GM13977 (cell line): ENCODE data around the gene CREG1.
A peak's percentile ranks its signal among the peaks of the same experiment; 100 is the strongest.

Experiments
- DNase-seq: peaks from one replicate; pipeline ENCODE4 v3.0.0; 2012; ENCODE audit warnings: low spot score
- CTCF ChIP-seq: IDR thresholded peaks from 2 replicates; pipeline ENCODE4 v1.5.1; 2012; ENCODE audit warnings: mild to moderate bottlenecking, control low read depth; ENCODE audit not compliant: insufficient read depth; ENCODE audit errors: extremely low read depth, missing control alignments
- in situ Hi-C: fragments of 300-500 bp; cut with MboI; formaldehyde crosslinking; loops from one replicate; pipeline ENCODE4 v1.12.0; 2022; ENCODE audit warnings: low sequenced_read_pairs, low pct_unique_long_range_greater_than_20kb, mixed read lengths, inconsistent platforms; ENCODE audit not compliant: unreplicated experiment

CREG1 gene

GRCh38 chr1:167553136-167554027 is at the start of gene CREG1:
CREG1 (minus strand) TSS chr1:167553762.
- no peak for TF ChIP-seq CTCF
- in situ Hi-C loops, result no loop called here
- DNase-seq, result peak; percentile 96

- no peak for DNase-seq
- no peak for TF ChIP-seq CTCF
- in situ Hi-C loops, result loop anchor here (10.0 kb wide), 1 partner anchor 82 kb away; no protein-coding TSS in a partner anchor
Observed at GRCh38 chr1:167602840-167603239, 49.3 kb upstream of the CREG1 start.

GRCh38 chr1:167601442-167602383 is 48.2 kb upstream of the CREG1 start:
- TF ChIP-seq CTCF, result no peak
- DNase-seq, result peak; percentile 33
- in situ Hi-C loops, result loop anchor here (10.0 kb wide), 1 partner anchor 83 kb away; no protein-coding TSS in a partner anchor

GRCh38 chr1:167599957-167600581 is 46.5 kb upstream of the CREG1 start:
- in situ Hi-C loops, result loop anchor here (10.0 kb wide), 1 partner anchor 85 kb away; no protein-coding TSS in a partner anchor
- DNase-seq, result peak; percentile 62
- peak; percentile 72 for TF ChIP-seq CTCF

- in situ Hi-C loops, result no loop called here
- TF ChIP-seq CTCF, result no peak
- DNase-seq, result no peak
Observed at GRCh38 chr1:167594822-167595221, 41.3 kb upstream of the CREG1 start.

- TF ChIP-seq CTCF, result no peak
- in situ Hi-C loops, result no loop called here
- no peak for DNase-seq
Observed at GRCh38 chr1:167593860-167594259, 40.3 kb upstream of the CREG1 start.
